Endothelial cell of umbilical vein (primary cell): ENCODE data around the gene PSMB9. TPM values are rescaled to one million over a fixed set of nuclear protein-coding genes. Genes with fewer than 3 reads are reported as not detected.
A peak's percentile ranks its signal among the peaks of the same experiment; 100 is the strongest.

Source experiments
- BruUV-seq: library from RNA; stranded (reverse); fragments of 400-500 nt; replicated peaks from 2 replicates; lab custom pipeline; 2021; lab: Mats Ljungman, UMichigan
- CTCF ChIA-PET: fragments of 300-600, 350-600 bp; sonication (Branson Sonifier 250); formaldehyde crosslinking; loops from one replicate; lab custom pipeline; 2021; ENCODE audit warnings: antibody characterized with exemption, inconsistent platforms; lab: Charles Lee
- POLR2A ChIA-PET: fragments of 300-600, 350-600 bp; sonication (Branson Sonifier 250); formaldehyde crosslinking; loops from one replicate; lab custom pipeline; 2021; ENCODE audit warnings: antibody characterized with exemption, inconsistent platforms; lab: Charles Lee
- DNase-seq: peaks from one replicate; pipeline ENCODE4 v3.0.0-alpha.2; 2011; ENCODE audit warnings: low read depth, low spot score
- FAIRE-seq: peaks from 2 replicates; lab custom pipeline; 2011; peaks lifted over from hg19 to GRCh38; lab: Jason Lieb, UNC
- H2AFZ ChIP-seq: 2 replicates; pipeline ENCODE4 v1.6.0; 2012; ENCODE audit warnings: low read depth, low read length, control low read depth, inconsistent platforms
- H3K27ac ChIP-seq: 2 replicates; pipeline ENCODE4 v1.5.1; 2011; ENCODE audit warnings: low read depth, mild to moderate bottlenecking, control low read depth, low read length, moderate library complexity; ENCODE audit not compliant: insufficient read depth
- H3K27me3 ChIP-seq, 2 experiments: 2 replicates each; pipeline versions ENCODE4 v1.6.0 to v1.6.1; 2011; ENCODE audit warnings: low read length in 2 of 2, mixed read lengths in 1 of 2; ENCODE audit not compliant: control insufficient read depth in 2 of 2, insufficient read depth in 2 of 2
- H3K36me3 ChIP-seq, 2 experiments: 2 replicates in 1 of 2; 3 replicates in 1 of 2; pipeline ENCODE4 v1.5.1; 2011; ENCODE audit warnings: low read length in 2 of 2, mild to moderate bottlenecking in 1 of 2, moderate library complexity in 1 of 2; ENCODE audit not compliant: control insufficient read depth in 2 of 2, insufficient read depth in 2 of 2; ENCODE audit errors: extremely low read depth in 1 of 2
- H3K4me1 ChIP-seq: 3 replicates; pipeline ENCODE4 v1.5.1; 2011; ENCODE audit warnings: mild to moderate bottlenecking, low read length; ENCODE audit not compliant: control insufficient read depth, insufficient read depth; ENCODE audit errors: extremely low read depth
- H3K4me2 ChIP-seq: 2 replicates; pipeline ENCODE4 v1.6.1; 2011; ENCODE audit warnings: low read length, control low read depth, mixed read lengths; ENCODE audit not compliant: insufficient read depth
- H3K4me3 ChIP-seq, 3 experiments: fragments of 200-600 bp in 1 of 3; sonication (generic), shearing (Covaris generic) in 1 of 3; replicated peaks in 1 of 3; 2 replicates each; pipeline ENCODE4 v1.5.1; 2011 to 2016; ENCODE audit warnings: control low read depth in 3 of 3, low read length in 3 of 3, mild to moderate bottlenecking in 2 of 3, inconsistent platforms in 1 of 3, low read depth in 1 of 3, moderate library complexity in 1 of 3; ENCODE audit not compliant: insufficient read depth in 1 of 3
- H3K79me2 ChIP-seq: 2 replicates; pipeline ENCODE4 v1.6.0; 2012; ENCODE audit warnings: low read length, inconsistent platforms; ENCODE audit not compliant: control insufficient read depth, insufficient read depth
- H3K9ac ChIP-seq: replicated peaks from 2 replicates; pipeline ENCODE3; 2011; ENCODE audit warnings: low read length, control low read depth; ENCODE audit not compliant: insufficient read depth; ENCODE audit errors: extremely low read depth
- H3K9me1 ChIP-seq: replicated peaks from 3 replicates; pipeline ENCODE4 v1.6.0; 2011; ENCODE audit warnings: mild to moderate bottlenecking, low read length; ENCODE audit not compliant: control insufficient read depth, insufficient read depth; ENCODE audit errors: extremely low read depth
- H3K9me3 ChIP-seq: replicated peaks from 2 replicates; pipeline ENCODE4 v1.5.1; 2012; ENCODE audit warnings: low read length, inconsistent platforms; ENCODE audit not compliant: control insufficient read depth, insufficient read depth
- H4K20me1 ChIP-seq: replicated peaks from 2 replicates; pipeline ENCODE3; 2011; ENCODE audit warnings: mild to moderate bottlenecking, low read length; ENCODE audit not compliant: control insufficient read depth, insufficient read depth; ENCODE audit errors: extremely low read depth
- CTCF ChIP-seq, 2 donors: IDR thresholded peaks; 1 replicate in 1 of 2; 2 replicates in 1 of 2; pipeline ENCODE4 v1.5.1; 2011; ENCODE audit warnings: low read length in 2 of 2, mild to moderate bottlenecking in 2 of 2, moderate library complexity in 2 of 2, control low read depth in 1 of 2, inconsistent platforms in 1 of 2, low read depth in 1 of 2; ENCODE audit not compliant: insufficient read depth in 1 of 2; ENCODE audit errors: extremely low read depth in 1 of 2
- EZH2 ChIP-seq: IDR thresholded peaks from 2 replicates; pipeline ENCODE4 v1.6.1; 2012; ENCODE audit warnings: borderline replicate concordance, low read depth, mild to moderate bottlenecking, moderate library complexity, low read length, inconsistent platforms; ENCODE audit not compliant: severe bottlenecking
- FOS ChIP-seq: IDR thresholded peaks from 2 replicates; pipeline ENCODE4 v1.6.1; 2011; ENCODE audit warnings: mild to moderate bottlenecking, low read length, moderate library complexity, borderline replicate concordance; ENCODE audit not compliant: insufficient read depth
- GATA2 ChIP-seq: IDR thresholded peaks from 2 replicates; pipeline ENCODE4 v1.7.0; 2011; ENCODE audit warnings: low read depth, mild to moderate bottlenecking, moderate library complexity, mixed read lengths, low read length; ENCODE audit not compliant: insufficient read length, insufficient read depth
- JUN ChIP-seq: IDR thresholded peaks from 2 replicates; pipeline ENCODE4 v1.6.1; 2011; ENCODE audit warnings: borderline replicate concordance, low read depth; ENCODE audit not compliant: insufficient read length, insufficient read depth
- MAX ChIP-seq: IDR thresholded peaks from 2 replicates; pipeline ENCODE4 v1.6.1; 2011; ENCODE audit not compliant: insufficient read depth, insufficient read length
- MYC ChIP-seq: IDR thresholded peaks from one replicate; pipeline ENCODE4 v1.6.1; 2011; ENCODE audit warnings: mild to moderate bottlenecking, low read depth, low read length
- POLR2A ChIP-seq: IDR thresholded peaks from 2 replicates; pipeline ENCODE4 v1.6.1; 2012; ENCODE audit warnings: low read depth, mild to moderate bottlenecking, control low read depth, low read length
- POLR2AphosphoS5 ChIP-seq: IDR thresholded peaks from 2 replicates; pipeline ENCODE4 v1.6.1; 2012; ENCODE audit warnings: low read depth, mild to moderate bottlenecking, control low read depth, low read length, moderate library complexity; ENCODE audit not compliant: insufficient read depth
- dilution Hi-C: fragments of 300-500 bp; cut with MboI; formaldehyde crosslinking; loops from one replicate; pipeline ENCODE4 v1.15.0; 2019; ENCODE audit warnings: low sequenced_read_pairs; ENCODE audit not compliant: extremely low pct_ligation_motif_present
- intact Hi-C: fragments of 100-400 bp; cut with micrococcal nuclease; formaldehyde crosslinking; loops from one replicate; pipeline ENCODE4 v1.10.0; 2022
- polyA plus RNA-seq, 4 experiments: library from polyadenylated mRNA; depleted of rRNA in 3 of 4; stranded (reverse) in 3 of 4; unstranded in 1 of 4; fragments of >200 nt; gene quantifications; 2 replicates each; pipeline versions ENCODE4 v1.2.1 to v1.2.3, GENCODE V29; 2011 to 2012; ENCODE audit warnings: missing spikeins in 1 of 4
- total RNA-seq: library from RNA; stranded (reverse); gene quantifications from 2 replicates; pipeline ENCODE4 v1.2.3, GENCODE V29; 2021

PSMB9 gene
- total and polyA plus RNA-seq, 2 donors (not counting 3 experiments of a cell fraction or from before 2014, with no cell fraction given), result 6.3 TPM

DNA sequence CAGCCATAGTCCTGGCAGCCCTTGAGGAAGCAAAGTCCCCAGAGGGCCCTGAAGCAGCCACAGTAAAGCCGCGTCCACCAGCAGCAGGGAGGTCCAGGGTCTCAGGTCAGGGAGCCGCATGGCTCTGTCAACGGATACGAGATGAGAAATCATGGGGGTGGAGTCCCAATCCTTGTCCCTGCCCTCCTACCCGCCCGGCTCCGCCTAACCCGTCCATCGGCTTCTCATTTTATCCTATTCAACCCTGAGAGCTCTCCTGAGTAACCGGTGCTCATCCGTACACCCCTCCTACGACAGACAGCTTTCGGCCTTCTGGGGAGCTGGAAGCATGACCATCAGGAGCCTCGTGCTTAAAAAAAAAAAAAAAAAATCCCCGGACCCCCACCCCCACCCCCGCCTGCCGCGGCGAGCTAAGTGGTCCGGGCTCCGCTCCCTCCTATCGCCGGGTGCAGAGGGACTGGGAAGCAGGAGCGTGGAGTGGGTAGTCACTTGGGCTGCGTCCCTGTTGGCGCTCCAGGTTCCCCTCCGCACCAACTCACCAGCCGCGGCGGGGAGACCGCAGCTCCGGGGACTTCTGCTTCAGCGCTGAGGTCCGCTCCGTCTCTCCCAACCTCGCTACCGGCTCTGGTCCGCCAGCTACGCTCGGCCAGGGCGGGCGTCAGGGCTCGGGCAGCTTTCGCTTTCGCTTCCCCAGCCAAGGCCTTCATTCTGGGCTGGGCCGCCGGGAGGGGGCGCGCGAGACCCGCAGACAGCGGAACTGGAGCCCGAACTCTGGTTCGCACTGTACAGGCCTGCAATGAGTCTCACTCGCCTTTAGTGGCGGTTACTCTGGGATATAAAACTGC lies 15.7 kb upstream of the PSMB9 start, which contains the start of gene TAP2:
TAP2 (minus strand) TSS at position 626 of the 845 bp plus-strand sequence; CDS start at position 120, 506 bp downstream.
- H4K20me1 ChIP-seq, result no peaks in the 10 kb centered on the region
- TSS peak; percentile 24 for BruUV-seq
- FAIRE-seq (peak; percentile 90), DNase-seq (peak; percentile 94)
- H3K27ac ChIP-seq, result peak within 1 kb of the TSS; percentile 54
- H3K36me3 ChIP-seq, result peaks cover 0 to 3% of the 10 kb centered on the region in 2 experiments
- no peaks in the 10 kb centered on the region for H3K9me1 ChIP-seq
- CTCF ChIA-PET, result interaction anchor here (0.6 to 11.0 kb wide), 49 partner anchors 11 to 940 kb away, joined by 3 to 397 read pairs (median 5); partner anchors contain the start of genes FKBPL, HLA-DMA, PSMB9 and TAP1
- peak within 1 kb of the TSS; percentile 30 to 89 (median 70) for H3K4me3 ChIP-seq
- H3K4me1 ChIP-seq, result peaks cover 9% of the 10 kb centered on the region
- peaks cover 9% of the 10 kb centered on the region for H3K79me2 ChIP-seq
- intact Hi-C loops (loop anchor here (1.0 to 2.0 kb wide), 3 partner anchors 16 to 146 kb away; partner anchors contain the start of gene PSMB9), dilution Hi-C loops (no loop called here)
- H3K27me3 ChIP-seq, result no peaks in the 10 kb centered on the region
- POLR2A ChIA-PET, result interaction anchor here (0.5 to 1.9 kb wide), 6 partner anchors 15 to 135 kb away, joined by 3 to 16 read pairs (median 8); partner anchors contain the start of genes BRD2, PSMB9 and TAP1
- H2AFZ ChIP-seq, result peak within 1 kb of the TSS; percentile 82
- peak; percentile 35 for TF ChIP-seq POLR2AphosphoS5
- no peak for TF ChIP-seq GATA2
- peak; percentile 5 for TF ChIP-seq MYC
- no peak for TF ChIP-seq FOS
- TF ChIP-seq MAX, result no peak
- peak; percentile 92 to 99 for TF ChIP-seq CTCF (IDR thresholded peaks at IDR 0.05; ENCODE audit: extremely low read depth in 1 of 2, insufficient read depth in 1 of 2, low read depth in 1 of 2, low read length in 2 of 2)
- no peak for TF ChIP-seq JUN
- peak; percentile 64 for TF ChIP-seq POLR2A
- no peak for TF ChIP-seq EZH2
- no peaks in the 10 kb centered on the region for H3K9me3 ChIP-seq
- H3K4me2 ChIP-seq, result peak within 1 kb of the TSS; percentile 83
- peak within 1 kb of the TSS; percentile 73 for H3K9ac ChIP-seq
